Mesendoderm (in vitro differentiated cells): ENCODE data around the gene S100A6.

Experiments used
- DNase-seq: peaks from one replicate; pipeline ENCODE4 v3.0.0; 2013
- H2AK5ac ChIP-seq: 2 replicates; pipeline ENCODE4 v1.6.1; 2013; ENCODE audit warnings: low read length, inconsistent platforms
- H2BK120ac ChIP-seq: 2 replicates; pipeline ENCODE4 v1.6.1; 2013; ENCODE audit warnings: low read depth, mild to moderate bottlenecking, low read length, moderate library complexity, mixed read lengths
- H2BK15ac ChIP-seq: replicated peaks from 2 replicates; pipeline ENCODE4 v1.6.1; 2013; ENCODE audit warnings: low read depth, mild to moderate bottlenecking, moderate library complexity
- H2BK5ac ChIP-seq: 2 replicates; pipeline ENCODE4 v1.6.1; 2013; ENCODE audit warnings: low read length, inconsistent platforms
- H3K18ac ChIP-seq: 2 replicates; pipeline ENCODE4 v1.6.1; 2013; ENCODE audit warnings: mild to moderate bottlenecking, low read length, mixed read lengths
- H3K23ac ChIP-seq: one replicate; pipeline ENCODE4 v1.6.1; 2013; ENCODE audit warnings: low read length
- H3K27ac ChIP-seq: 2 replicates; pipeline ENCODE4 v1.5.1; 2013; ENCODE audit warnings: low read depth, mild to moderate bottlenecking, inconsistent platforms, low read length, moderate library complexity
- H3K27me3 ChIP-seq: 2 replicates; pipeline ENCODE4 v1.6.1; 2013; ENCODE audit warnings: low read length, control low read depth, mild to moderate bottlenecking, inconsistent platforms; ENCODE audit not compliant: insufficient read depth, poor library complexity
- H3K36me3 ChIP-seq: 2 replicates; pipeline ENCODE4 v1.6.1; 2013; ENCODE audit warnings: low read length, inconsistent platforms; ENCODE audit not compliant: control insufficient read depth, insufficient read depth
- H3K4ac ChIP-seq: one replicate; pipeline ENCODE4 v1.6.1; 2013; ENCODE audit warnings: low read depth, mild to moderate bottlenecking, low read length, moderate library complexity
- H3K4me1 ChIP-seq: 2 replicates; pipeline ENCODE4 v1.6.1; 2013; ENCODE audit warnings: low read depth, low read length, inconsistent platforms; ENCODE audit not compliant: control insufficient read depth
- H3K4me2 ChIP-seq: 2 replicates; pipeline ENCODE4 v1.6.1; 2013; ENCODE audit warnings: low read length
- H3K4me3 ChIP-seq: 2 replicates; pipeline ENCODE4 v1.5.1; 2013; ENCODE audit warnings: mild to moderate bottlenecking, low read length
- H3K56ac ChIP-seq: one replicate; pipeline ENCODE4 v1.6.1; 2013; ENCODE audit warnings: low read length
- H3K79me1 ChIP-seq: 2 replicates; pipeline ENCODE4 v1.6.1; 2013; ENCODE audit warnings: low read length, inconsistent platforms
- H3K79me2 ChIP-seq: 2 replicates; pipeline ENCODE4 v1.6.1; 2013; ENCODE audit warnings: mild to moderate bottlenecking, low read length; ENCODE audit not compliant: control insufficient read depth, insufficient read depth
- H3K9ac ChIP-seq: 2 replicates; pipeline ENCODE4 v1.6.1; 2013; ENCODE audit warnings: low read length, inconsistent platforms
- H4K5ac ChIP-seq: one replicate; pipeline ENCODE4 v1.6.1; 2013; ENCODE audit warnings: low read length
- H4K8ac ChIP-seq: one replicate; pipeline ENCODE4 v1.6.1; 2013; ENCODE audit warnings: low read depth, mild to moderate bottlenecking, control low read depth, low read length, moderate library complexity
- whole genome bisulfite sequencing: extraction: QIAGEN DNeasy Blood & Tissue Kit; methylation state at CpG from one replicate; pipeline ENCODE4 v1.1.7; 2013; ENCODE audit warnings: low lambda C conversion rate, missing lambda C conversion rate; ENCODE audit not compliant: insufficient coverage; ENCODE audit errors: extremely low coverage; 5-methylcytosine and 5-hydroxymethylcytosine counted together

S100A6 gene

DNA sequence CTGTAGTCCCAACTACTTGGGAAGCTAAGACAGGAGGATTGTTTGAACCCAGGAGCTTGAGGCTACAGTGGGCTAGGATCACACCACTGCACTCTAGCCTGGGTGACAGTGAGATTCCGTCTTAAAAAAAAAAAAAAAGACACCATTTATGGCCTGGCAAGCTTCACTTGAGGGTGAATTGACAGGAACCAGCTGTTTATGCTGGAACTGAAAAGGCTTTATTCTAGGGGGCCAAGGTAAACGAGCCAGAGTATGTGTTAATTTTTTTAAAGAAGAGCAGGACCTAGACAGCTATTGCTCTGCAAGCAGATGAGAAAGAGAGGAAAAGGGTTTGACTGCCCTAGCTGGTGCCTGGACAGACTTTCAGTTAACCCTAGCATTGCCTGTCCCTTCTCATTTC lies 37.0 kb downstream of the S100A6 start:
- Histone ChIP-seq H3K79me1 (no peaks in the 10 kb centered on the region), H3K23ac (no peak overlapping the region), H2AK5ac (no peak overlapping the region), H2BK5ac (no peak overlapping the region), H3K27me3 (no peaks in the 10 kb centered on the region), H3K18ac (no peak overlapping the region), H4K8ac (no peak overlapping the region), H3K4ac (no peak overlapping the region), H3K27ac (no peak overlapping the region), H2BK15ac (no peak overlapping the region), H3K79me2 (no peaks in the 10 kb centered on the region), H2BK120ac (no peak overlapping the region), H3K4me3 (no peak overlapping the region), H4K5ac (no peak overlapping the region), H3K9ac (no peak overlapping the region), H3K4me2 (no peak overlapping the region), H3K56ac (no peak overlapping the region), H3K4me1 (no peaks in the 10 kb centered on the region), H3K36me3 (no peaks in the 10 kb centered on the region)
- WGBS, result no CpG with 5 or more reads among the region's 2 CpGs
- no peak for DNase-seq

- H2BK15ac ChIP-seq, result no peak overlapping the region
- H4K5ac ChIP-seq, result no peak overlapping the region
- H3K36me3 ChIP-seq, result no peaks in the 10 kb centered on the region
- H3K18ac ChIP-seq, result no peak overlapping the region
- H3K27ac ChIP-seq, result no peak overlapping the region
- no peaks in the 10 kb centered on the region for H3K79me2 ChIP-seq
- no peak overlapping the region for H4K8ac ChIP-seq
- no peaks in the 10 kb centered on the region for H3K27me3 ChIP-seq
- no peak overlapping the region for H2BK5ac ChIP-seq
- H3K9ac ChIP-seq, result no peak overlapping the region
- no peak overlapping the region for H2AK5ac ChIP-seq
- no CpG with 5 or more reads among the region's 6 CpGs for WGBS
- no peak overlapping the region for H2BK120ac ChIP-seq
- no peak overlapping the region for H3K4me2 ChIP-seq
- no peak for DNase-seq
- H3K56ac ChIP-seq, result peak overlapping the region; percentile 47
- no peak overlapping the region for H3K4me3 ChIP-seq
- no peaks in the 10 kb centered on the region for H3K4me1 ChIP-seq
- no peak overlapping the region for H3K4ac ChIP-seq
- H3K79me1 ChIP-seq, result no peaks in the 10 kb centered on the region
- no peak overlapping the region for H3K23ac ChIP-seq
Measured at GRCh38 chr1:153495536-153495935, 40.3 kb downstream of the S100A6 start.

GRCh38 chr1:153494976-153495535 lies 40.7 kb downstream of the S100A6 start:
- Histone ChIP-seq H2BK120ac (no peak overlapping the region), H3K79me1 (no peaks in the 10 kb centered on the region), H3K4me3 (no peak overlapping the region), H3K79me2 (no peaks in the 10 kb centered on the region), H4K8ac (no peak overlapping the region), H3K56ac (peak overlapping the region; percentile 47), H3K4me2 (no peak overlapping the region), H2BK5ac (no peak overlapping the region), H3K4ac (no peak overlapping the region), H3K4me1 (no peaks in the 10 kb centered on the region), H2BK15ac (no peak overlapping the region), H4K5ac (no peak overlapping the region), H3K18ac (no peak overlapping the region), H3K9ac (no peak overlapping the region), H3K23ac (no peak overlapping the region), H3K27me3 (no peaks in the 10 kb centered on the region), H3K27ac (no peak overlapping the region), H3K36me3 (no peaks in the 10 kb centered on the region), H2AK5ac (no peak overlapping the region)
- DNase-seq, result peak; percentile 96
- no CpG with 5 or more reads among the region's 6 CpGs for WGBS

- Histone ChIP-seq H4K5ac (no peak overlapping the region), H3K79me2 (no peaks in the 10 kb centered on the region), H3K36me3 (no peaks in the 10 kb centered on the region), H3K27me3 (no peaks in the 10 kb centered on the region), H2BK5ac (no peak overlapping the region), H3K23ac (no peak overlapping the region), H4K8ac (no peak overlapping the region), H3K4ac (no peak overlapping the region), H3K56ac (no peak overlapping the region), H3K79me1 (no peaks in the 10 kb centered on the region), H3K27ac (no peak overlapping the region), H3K4me3 (no peak overlapping the region), H2AK5ac (no peak overlapping the region), H2BK120ac (no peak overlapping the region), H3K4me1 (no peaks in the 10 kb centered on the region), H3K9ac (no peak overlapping the region), H3K4me2 (no peak overlapping the region), H3K18ac (no peak overlapping the region), H2BK15ac (no peak overlapping the region)
- no CpG with 5 or more reads among the region's 6 CpGs for WGBS
- no peak for DNase-seq
Measured at GRCh38 chr1:153493343-153493960, 42.3 kb downstream of the S100A6 start.

GRCh38 chr1:153490272-153491051 lies 45.3 kb downstream of the S100A6 start:
- no peak overlapping the region for H3K4me2 ChIP-seq
- no peak for DNase-seq
- no peak overlapping the region for H2BK5ac ChIP-seq
- no peak overlapping the region for H4K8ac ChIP-seq
- no peak overlapping the region for H3K56ac ChIP-seq
- WGBS, result no CpG with 5 or more reads among the region's 12 CpGs
- H3K79me1 ChIP-seq, result no peaks in the 10 kb centered on the region
- no peaks in the 10 kb centered on the region for H3K27me3 ChIP-seq
- H3K4me1 ChIP-seq, result no peaks in the 10 kb centered on the region
- no peak overlapping the region for H2AK5ac ChIP-seq
- H3K27ac ChIP-seq, result no peak overlapping the region
- no peak overlapping the region for H3K9ac ChIP-seq
- H4K5ac ChIP-seq, result no peak overlapping the region
- H2BK120ac ChIP-seq, result no peak overlapping the region
- H3K4me3 ChIP-seq, result no peak overlapping the region
- no peak overlapping the region for H2BK15ac ChIP-seq
- no peaks in the 10 kb centered on the region for H3K36me3 ChIP-seq
- H3K23ac ChIP-seq, result no peak overlapping the region
- H3K4ac ChIP-seq, result no peak overlapping the region
- H3K18ac ChIP-seq, result no peak overlapping the region
- no peaks in the 10 kb centered on the region for H3K79me2 ChIP-seq
